IMR-90 (cell line): ENCODE measurements around the gene EZR. TPM values are rescaled to one million over a fixed set of nuclear protein-coding genes. Genes with fewer than 3 reads are reported as not detected.

ENCODE experiments used
- ATAC-seq: fragments of 200-7000 bp; cut with Tn5 transposase; 2 replicates; pipeline ENCODE4 v1.9.1; 2020; ENCODE audit warnings: low read depth, mild to moderate bottlenecking, moderate library complexity
- BruUV-seq: library from RNA; stranded (reverse); fragments of 400-500 nt; replicated peaks from 2 replicates; lab custom pipeline; 2021; lab: Mats Ljungman, UMichigan
- CTCF ChIA-PET: fragments of 300-600 bp; formaldehyde crosslinking; extraction: SDS; loops from one replicate; lab custom pipeline; 2021; ENCODE audit warnings: antibody characterized with exemption; lab: Yijun Ruan, JAX
- POLR2A ChIA-PET: fragments of 300-600 bp; sonication (Branson Sonifier 250); formaldehyde crosslinking; loops from one replicate; lab custom pipeline; 2022; ENCODE audit warnings: antibody characterized with exemption; ENCODE audit not compliant: unreplicated experiment; lab: Charles Lee
- DNase-seq: peaks from one replicate; pipeline ENCODE4 v3.0.0; 2013
- H2AFZ ChIP-seq: replicated peaks from 2 replicates; pipeline ENCODE3; 2013; ENCODE audit warnings: low read length, mild to moderate bottlenecking; ENCODE audit not compliant: poor library complexity
- H2AK5ac ChIP-seq: 2 replicates; pipeline ENCODE4 v1.6.1; 2013; ENCODE audit warnings: low read depth, low read length, inconsistent platforms
- H2AK9ac ChIP-seq: replicated peaks from 2 replicates; pipeline ENCODE3; 2013; ENCODE audit warnings: mild to moderate bottlenecking, low read depth, low read length, moderate library complexity; ENCODE audit not compliant: poor library complexity
- H2BK120ac ChIP-seq: 2 replicates; pipeline ENCODE4 v1.6.1; 2013; ENCODE audit warnings: low read depth, low read length, inconsistent platforms
- H2BK15ac ChIP-seq: 3 replicates; pipeline ENCODE4 v1.6.1; 2013; ENCODE audit warnings: low read depth, low read length, inconsistent platforms
- H2BK20ac ChIP-seq: 2 replicates; pipeline ENCODE4 v1.6.1; 2013; ENCODE audit warnings: low read depth, mild to moderate bottlenecking, inconsistent platforms, low read length, moderate library complexity
- H2BK5ac ChIP-seq: 2 replicates; pipeline ENCODE4 v1.6.1; 2013; ENCODE audit warnings: mild to moderate bottlenecking, low read depth, low read length, inconsistent platforms; ENCODE audit not compliant: poor library complexity, severe bottlenecking
- H3K14ac ChIP-seq: replicated peaks from 2 replicates; pipeline ENCODE4 v1.6.1; 2013; ENCODE audit warnings: low read depth, low read length, inconsistent platforms
- H3K18ac ChIP-seq: 2 replicates; pipeline ENCODE4 v1.6.1; 2013; ENCODE audit warnings: low read depth, low read length, control low read depth
- H3K23ac ChIP-seq: 2 replicates; pipeline ENCODE4 v1.6.1; 2013; ENCODE audit warnings: low read depth, low read length, inconsistent platforms
- H3K27ac ChIP-seq: 2 replicates; pipeline ENCODE4 v1.5.1; 2013; ENCODE audit warnings: mild to moderate bottlenecking, control low read depth, low read length; ENCODE audit not compliant: insufficient read depth
- H3K27me3 ChIP-seq: 2 replicates; pipeline ENCODE4 v1.6.1; 2013; ENCODE audit warnings: low read length; ENCODE audit not compliant: control insufficient read depth, insufficient read depth
- H3K36me3 ChIP-seq: 2 replicates; pipeline ENCODE4 v1.6.1; 2013; ENCODE audit warnings: low read length, mixed read lengths; ENCODE audit not compliant: control insufficient read depth, insufficient read depth
- H3K4ac ChIP-seq: 2 replicates; pipeline ENCODE4 v1.6.1; 2013; ENCODE audit warnings: low read depth, low read length, inconsistent platforms
- H3K4me1 ChIP-seq: 2 replicates; pipeline ENCODE4 v1.6.1; 2013; ENCODE audit warnings: low read length, mixed read lengths; ENCODE audit not compliant: control insufficient read depth, insufficient read depth
- H3K4me2 ChIP-seq: 2 replicates; pipeline ENCODE4 v1.6.1; 2013; ENCODE audit warnings: low read depth, mild to moderate bottlenecking, control low read depth, low read length, moderate library complexity
- H3K4me3 ChIP-seq: 2 replicates; pipeline ENCODE4 v1.5.1; 2013; ENCODE audit warnings: low read depth, mild to moderate bottlenecking, control low read depth, low read length, moderate library complexity; ENCODE audit not compliant: insufficient read depth
- H3K56ac ChIP-seq: 2 replicates; pipeline ENCODE4 v1.6.1; 2013; ENCODE audit warnings: low read length, inconsistent platforms; ENCODE audit not compliant: insufficient read depth; ENCODE audit errors: extremely low read depth
- H3K79me1 ChIP-seq, 2 experiments: 2 replicates each; pipeline ENCODE4 v1.6.1; 2013; ENCODE audit warnings: low read length in 2 of 2, inconsistent platforms in 1 of 2, low read depth in 1 of 2
- H3K9ac ChIP-seq: 2 replicates; pipeline ENCODE4 v1.6.1; 2013; ENCODE audit warnings: low read depth, low read length, control low read depth
- H3K9me1 ChIP-seq: 2 replicates; pipeline ENCODE4 v1.6.1; 2013; ENCODE audit warnings: low read length, inconsistent platforms; ENCODE audit not compliant: insufficient read depth
- H3K9me3 ChIP-seq: 2 replicates; pipeline ENCODE4 v1.6.1; 2013; ENCODE audit warnings: low read length; ENCODE audit not compliant: control insufficient read depth, insufficient read depth
- H4K20me1 ChIP-seq: 2 replicates; pipeline ENCODE4 v1.6.1; 2013; ENCODE audit warnings: low read length, inconsistent platforms; ENCODE audit not compliant: insufficient read depth
- H4K5ac ChIP-seq: 2 replicates; pipeline ENCODE4 v1.6.1; 2013; ENCODE audit warnings: mild to moderate bottlenecking, low read depth, low read length, control low read depth
- H4K8ac ChIP-seq, 2 experiments: 2 replicates each; pipeline ENCODE4 v1.6.1; 2013; ENCODE audit warnings: low read depth in 2 of 2, low read length in 2 of 2, control low read depth in 1 of 2, inconsistent platforms in 1 of 2
- H4K91ac ChIP-seq: 2 replicates; pipeline ENCODE4 v1.6.1; 2013; ENCODE audit warnings: low read depth, low read length, inconsistent platforms; ENCODE audit not compliant: insufficient read depth
- BHLHE40 ChIP-seq: fragments of 150-350 bp; IDR thresholded peaks from 2 replicates; pipeline ENCODE4 v1.6.1; 2016; ENCODE audit warnings: mild to moderate bottlenecking, low read depth, low read length
- ELK1 ChIP-seq: fragments of 150-350 bp; IDR thresholded peaks from 2 replicates; pipeline ENCODE4 v1.6.1; 2016; ENCODE audit warnings: low read depth, mild to moderate bottlenecking, low read length, moderate library complexity, borderline replicate concordance
- FOS ChIP-seq: fragments of 150-350 bp; IDR thresholded peaks from 2 replicates; pipeline ENCODE4 v1.6.1; 2016; ENCODE audit warnings: low read depth, low read length
- MAZ ChIP-seq: IDR thresholded peaks from 2 replicates; pipeline ENCODE4 v1.6.1; 2012; ENCODE audit warnings: low read depth, mild to moderate bottlenecking, low read length, improper control_type of control experiment, moderate library complexity, borderline replicate concordance
- MXI1 ChIP-seq: IDR thresholded peaks from 2 replicates; pipeline ENCODE4 v1.6.1; 2012; ENCODE audit warnings: low read depth, mild to moderate bottlenecking, low read length, moderate library complexity, borderline replicate concordance
- RAD21 ChIP-seq: IDR thresholded peaks from 2 replicates; pipeline ENCODE4 v1.6.1; 2012; ENCODE audit warnings: low read length, improper control_type of control experiment
- RCOR1 ChIP-seq: IDR thresholded peaks from 2 replicates; pipeline ENCODE4 v1.6.1; 2012; ENCODE audit warnings: mild to moderate bottlenecking, low read length, improper control_type of control experiment; ENCODE audit not compliant: insufficient replicate concordance
- SMC3 ChIP-seq: fragments of 150-350 bp; IDR thresholded peaks from 2 replicates; pipeline ENCODE4 v1.6.1; 2016; ENCODE audit warnings: low read depth, mild to moderate bottlenecking, antibody characterized with exemption, low read length, moderate library complexity
- WGBS, 2 experiments: methylation state at CpG; one replicate each; pipeline versions ENCODE4 v1.1.5 to v1.1.7; 2013; ENCODE audit warnings: missing lambda C conversion rate in 2 of 2; ENCODE audit not compliant: insufficient read length in 1 of 2; ENCODE audit errors: extremely low coverage in 2 of 2; 5-methylcytosine and 5-hydroxymethylcytosine counted together
- dilution Hi-C: fragments of 300-500 bp; cut with HindIII; formaldehyde crosslinking; loops from one replicate; pipeline ENCODE4 v1.14.3; 2018; ENCODE audit warnings: low sequenced_read_pairs; ENCODE audit not compliant: unreplicated experiment
- in situ Hi-C: fragments of 300-500 bp; cut with MboI; formaldehyde crosslinking; loops from 3 replicates; pipeline ENCODE4 v1.14.3; 2019; ENCODE audit warnings: low sequenced_read_pairs, inconsistent platforms, mixed read lengths
- intact Hi-C: fragments of 100-400 bp; cut with micrococcal nuclease; formaldehyde crosslinking; loops from 2 replicates; pipeline ENCODE4 v1.10.0; 2022
- polyA plus RNA-seq, 3 experiments: library from polyadenylated mRNA; depleted of rRNA; stranded (reverse); fragments of >200 nt; gene quantifications; 2 replicates each; pipeline ENCODE4 v1.2.3, GENCODE V29; 2012; ENCODE audit warnings: low replicate concordance in 1 of 3
- total RNA-seq: library from RNA; depleted of rRNA; stranded (reverse); fragments of >200 nt; gene quantifications from 2 replicates; pipeline ENCODE4 v1.2.3, GENCODE V29; 2012

The EZR gene
- total and polyA plus RNA-seq, 2 of the 4 experiments (the other 2 are of a cell fraction) = 83.8 to 145 TPM

- Histone ChIP-seq H3K23ac (no peak overlapping the region), H2BK5ac (no peak overlapping the region), H4K5ac (no peak overlapping the region), H2AK9ac (no peak overlapping the region), H2AFZ (no peak overlapping the region), H2BK15ac (no peak overlapping the region), H3K9me1 (peaks cover 9% of the 10 kb centered on the region; the same call in 1 of the 2 replicates), H2AK5ac (no peak overlapping the region), H3K4me2 (no peak overlapping the region), H2BK120ac (no peak overlapping the region), H4K20me1 (no peaks in the 10 kb centered on the region), H3K9me3 (no peaks in the 10 kb centered on the region), H3K27me3 (no peaks in the 10 kb centered on the region), H3K79me1 (peaks cover 19 to 26% of the 10 kb centered on the region in 2 experiments), H3K27ac (no peak overlapping the region), H2BK20ac (no peak overlapping the region), H3K9ac (no peak overlapping the region), H3K14ac (no peak overlapping the region), H3K18ac (no peak overlapping the region), H3K4me1 (no peaks in the 10 kb centered on the region), H3K4me3 (no peak overlapping the region), H3K4ac (no peak overlapping the region), H3K56ac (no peak overlapping the region), H3K36me3 (peaks cover 45% of the 10 kb centered on the region), H4K8ac (no peak overlapping the region), H4K91ac (no peak overlapping the region)
- ChIA-PET CTCF (no interaction called here), POLR2A (no interaction called here)
- TF ChIP-seq RAD21 = no peak
- TF ChIP-seq FOS = no peak
- TF ChIP-seq SMC3 = no peak
- TF ChIP-seq RCOR1 = no peak
- TF ChIP-seq ELK1 = no peak
- no peak for TF ChIP-seq BHLHE40
- no peak for TF ChIP-seq MXI1
- no peak for TF ChIP-seq MAZ
- in situ Hi-C loops (no loop called here), intact Hi-C loops (no loop called here), dilution Hi-C loops (no loop called here)
- WGBS, 2 experiments = no CpG with 5 or more reads among the region's 17 CpGs
- no peak for DNase-seq
- BruUV-seq = no TSS peak
- no peak for ATAC-seq
Observed at GRCh38 chr6:158774717-158775449, 44.3 kb downstream of the EZR start.
